ENCODE results near the gene PTPRM. TPM values are rescaled to one million over a fixed set of nuclear protein-coding genes. Genes with fewer than 3 reads are reported as not detected.

PTPRM gene
- total RNA-seq, 1 donor from 2014 or later, result 102 TPM

- no peak for ATAC-seq
- intact Hi-C loops (cut with DNase I), result loop anchor here (10.0 kb wide), 1 partner anchor 462 kb away; no protein-coding TSS in a partner anchor
- DNase-seq (ENCODE audit: missing footprints), result no peak
Observed at GRCh38 chr18:7793100-7793499, 226.0 kb downstream of the PTPRM start.

GRCh38 chr18:7803956-7804469 is 236.9 kb downstream of the PTPRM start:
- intact Hi-C loops (cut with DNase I), result no loop called here
- ATAC-seq, result no peak

GRCh38 chr18:7805096-7805495 is 238.0 kb downstream of the PTPRM start:
- no peak for ATAC-seq
- intact Hi-C loops (cut with DNase I), result no loop called here
- no peak for DNase-seq (ENCODE audit: missing footprints)

More at GRCh38 chr18:7803956-7804469, 236.9 kb downstream of the PTPRM start:
- no peak for DNase-seq (ENCODE audit: missing footprints)

- ATAC-seq (no peak), DNase-seq (ENCODE audit: missing footprints) (no peak)
- intact Hi-C loops (cut with DNase I), result no loop called here
Observed at GRCh38 chr18:7805880-7806279, 238.8 kb downstream of the PTPRM start.

GRCh38 chr18:7807936-7808453 is 240.9 kb downstream of the PTPRM start:
- ATAC-seq (no peak), DNase-seq (ENCODE audit: missing footprints) (no peak)
- intact Hi-C loops (cut with DNase I), result no loop called here

DNA sequence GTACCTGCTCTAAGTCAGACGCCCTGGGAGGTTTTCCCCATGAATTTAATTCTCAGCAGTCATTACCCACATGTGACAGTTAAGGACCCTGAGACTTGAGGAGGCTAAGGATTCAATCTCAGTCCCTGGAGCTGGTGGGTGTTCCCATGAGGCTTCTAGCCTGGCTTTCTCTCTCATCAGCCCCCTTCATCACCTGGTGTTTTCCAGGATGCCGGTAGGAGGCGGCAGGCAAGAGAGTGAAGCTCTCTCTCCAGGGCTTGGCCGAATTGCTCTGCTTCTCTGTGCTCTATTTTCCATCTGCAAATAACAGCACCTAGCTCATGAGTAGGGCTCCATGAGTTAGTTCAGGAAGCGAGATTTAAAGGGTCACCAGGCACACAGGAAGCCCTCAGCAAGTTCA is 241.9 kb downstream of the PTPRM start:
- intact Hi-C loops (cut with DNase I), result no loop called here
- no peak for DNase-seq (ENCODE audit: missing footprints)
- ATAC-seq, result no peak

- DNase-seq (ENCODE audit: missing footprints) (no peak), ATAC-seq (no peak)
- intact Hi-C loops (cut with DNase I), result no loop called here
Observed at GRCh38 chr18:7809455-7809854, 242.3 kb downstream of the PTPRM start.

GRCh38 chr18:7809978-7810377 is 242.9 kb downstream of the PTPRM start:
- intact Hi-C loops (cut with DNase I), result loop anchor here (5.0 to 10.0 kb wide), 2 partner anchors 47 to 55 kb away; no protein-coding TSS in a partner anchor
- DNase-seq (ENCODE audit: missing footprints) (no peak), ATAC-seq (no peak)

- intact Hi-C loops (cut with DNase I), result loop anchor here (5.0 to 10.0 kb wide), 2 partner anchors 45 to 58 kb away; no protein-coding TSS in a partner anchor
- DNase-seq (ENCODE audit: missing footprints) (no peak), ATAC-seq (peak; percentile 79)
Observed at GRCh38 chr18:7812431-7813063, 245.4 kb downstream of the PTPRM start.

GRCh38 chr18:7813131-7813530 is 246.0 kb downstream of the PTPRM start:
- no peak for DNase-seq (ENCODE audit: missing footprints)
- intact Hi-C loops (cut with DNase I), result loop anchor here (5.0 to 10.0 kb wide), 2 partner anchors 44 to 58 kb away; no protein-coding TSS in a partner anchor
- ATAC-seq, result no peak

- DNase-seq (ENCODE audit: missing footprints) (no peak), ATAC-seq (no peak)
- intact Hi-C loops (cut with DNase I), result loop anchor here (5.0 to 10.0 kb wide), 2 partner anchors 42 to 60 kb away; no protein-coding TSS in a partner anchor
Observed at GRCh38 chr18:7814754-7815315, 247.7 kb downstream of the PTPRM start.

DNA sequence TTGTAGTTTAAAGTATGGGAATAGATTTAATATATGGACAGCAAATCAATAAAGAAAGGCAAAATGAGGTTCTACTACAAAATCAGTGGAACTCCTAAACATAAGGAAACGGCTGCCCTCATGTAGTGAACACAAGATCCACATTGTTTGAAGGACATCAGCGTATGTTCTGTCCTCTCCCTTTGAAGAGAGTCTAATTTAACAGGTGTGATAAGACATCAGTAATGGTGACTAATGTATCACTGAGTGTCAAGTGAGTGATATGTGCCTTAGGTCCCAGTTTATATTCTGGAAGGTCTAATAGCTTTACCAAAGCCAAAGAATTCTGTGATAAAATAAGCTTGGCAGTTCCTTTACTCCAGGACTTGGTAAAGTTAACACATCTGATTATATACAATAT is 248.7 kb downstream of the PTPRM start:
- DNase-seq (ENCODE audit: missing footprints) (no peak), ATAC-seq (peak; percentile 24)
- intact Hi-C loops (cut with DNase I), result loop anchor here (10.0 kb wide), 1 partner anchor 61 kb away; no protein-coding TSS in a partner anchor

DNA sequence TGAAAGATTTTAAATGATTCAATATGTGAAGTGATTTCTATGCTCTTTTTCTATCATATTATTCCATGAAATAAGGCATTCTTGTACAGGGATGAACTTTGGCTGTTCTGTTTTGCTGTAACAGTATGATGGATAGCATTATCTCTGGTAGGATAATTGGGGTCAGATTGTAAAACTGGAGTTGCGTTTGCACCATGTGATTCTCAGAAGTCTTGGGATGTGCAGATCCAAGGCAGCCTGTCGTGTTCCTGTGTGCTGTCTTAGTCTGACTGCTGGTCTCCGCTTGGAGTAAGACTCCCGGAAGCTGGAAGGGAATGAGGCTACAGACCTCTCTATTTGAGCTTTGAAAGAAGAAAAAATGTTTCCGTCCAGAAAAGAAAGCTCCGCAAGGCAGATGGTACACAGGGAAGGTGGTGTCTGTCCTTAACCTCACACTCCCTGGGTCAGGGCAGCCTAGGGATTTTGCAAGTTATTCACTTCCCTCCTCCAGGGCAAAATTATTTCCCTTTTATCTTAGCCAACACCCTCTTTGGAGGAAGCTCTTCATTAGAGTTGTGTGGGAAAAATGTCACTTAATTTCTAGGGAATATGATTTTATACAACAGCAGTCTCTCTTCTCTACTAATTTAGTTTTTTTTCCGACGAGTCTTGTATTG is 250.6 kb downstream of the PTPRM start:
- no peak for ATAC-seq
- intact Hi-C loops (cut with DNase I), result loop anchor here (10.0 kb wide), 1 partner anchor 63 kb away; no protein-coding TSS in a partner anchor
- no peak for DNase-seq (ENCODE audit: missing footprints)

- no peak for DNase-seq (ENCODE audit: missing footprints)
- no peak for ATAC-seq
- intact Hi-C loops (cut with DNase I), result no loop called here
Observed at GRCh38 chr18:7821784-7822183, 254.7 kb downstream of the PTPRM start.

GRCh38 chr18:7822435-7823331 is 255.6 kb downstream of the PTPRM start:
- ATAC-seq (peak; percentile 32), DNase-seq (ENCODE audit: missing footprints) (no peak)
- intact Hi-C loops (cut with DNase I), result no loop called here

GRCh38 chr18:7824970-7825369 is 257.9 kb downstream of the PTPRM start:
- intact Hi-C loops (cut with DNase I), result no loop called here
- ATAC-seq (no peak), DNase-seq (ENCODE audit: missing footprints) (peak; percentile 77)

DNA sequence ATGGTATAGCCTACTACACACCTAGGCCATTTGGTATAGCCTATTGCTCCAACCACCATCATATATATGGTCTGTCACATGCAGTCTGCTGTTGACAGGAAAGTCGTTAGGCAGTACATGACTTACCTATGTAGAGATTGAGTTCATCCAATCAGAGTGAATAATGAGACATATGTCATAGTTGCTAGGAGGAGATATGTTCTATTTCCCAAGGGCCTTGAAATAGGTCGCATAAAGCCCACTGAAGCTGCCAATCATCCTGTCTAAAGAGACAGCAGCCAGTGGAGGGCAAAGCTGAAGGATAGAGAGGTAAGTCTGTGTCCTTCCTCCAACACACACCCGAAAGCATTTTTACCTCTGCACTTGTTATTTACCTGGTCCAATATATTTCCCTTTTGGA is 263.4 kb downstream of the PTPRM start:
- DNase-seq (ENCODE audit: missing footprints) (no peak), ATAC-seq (no peak)
- intact Hi-C loops (cut with DNase I), result no loop called here

DNA sequence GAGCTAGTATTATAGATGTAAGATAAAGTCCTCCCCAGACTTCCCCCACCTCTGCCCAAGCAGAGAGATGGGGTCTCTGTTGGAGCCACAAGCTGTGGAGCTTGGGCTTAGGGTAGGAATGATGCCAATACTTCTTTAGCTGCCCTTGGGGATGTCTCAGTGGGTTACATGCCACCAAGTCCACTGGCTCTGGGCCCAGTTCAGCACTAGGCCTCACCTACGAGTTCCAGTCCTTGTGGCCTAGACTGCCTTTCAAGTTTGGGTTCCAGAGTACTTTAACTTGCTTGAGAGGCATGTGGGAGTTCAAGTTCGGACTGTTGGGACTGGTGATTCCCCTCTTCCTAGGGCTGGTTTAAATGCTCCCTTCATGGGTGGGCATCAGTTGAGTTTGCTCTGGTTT is 272.4 kb downstream of the PTPRM start:
- intact Hi-C loops (cut with DNase I), result no loop called here

More for the DNA sequence above, 272.4 kb downstream of the PTPRM start:
- no peak for ATAC-seq
- no peak for DNase-seq (ENCODE audit: missing footprints)

Measured in Right ventricle myocardium inferior (tissue), 1 donor.